Measurements from ENCODE around the gene CSRNP2.
"Not testable (repeated sequence)": the region's sequence is repeated elsewhere in the genome, so short reads cannot be mapped to it uniquely, and the experiment has no call there.

The CSRNP2 gene

DNA sequence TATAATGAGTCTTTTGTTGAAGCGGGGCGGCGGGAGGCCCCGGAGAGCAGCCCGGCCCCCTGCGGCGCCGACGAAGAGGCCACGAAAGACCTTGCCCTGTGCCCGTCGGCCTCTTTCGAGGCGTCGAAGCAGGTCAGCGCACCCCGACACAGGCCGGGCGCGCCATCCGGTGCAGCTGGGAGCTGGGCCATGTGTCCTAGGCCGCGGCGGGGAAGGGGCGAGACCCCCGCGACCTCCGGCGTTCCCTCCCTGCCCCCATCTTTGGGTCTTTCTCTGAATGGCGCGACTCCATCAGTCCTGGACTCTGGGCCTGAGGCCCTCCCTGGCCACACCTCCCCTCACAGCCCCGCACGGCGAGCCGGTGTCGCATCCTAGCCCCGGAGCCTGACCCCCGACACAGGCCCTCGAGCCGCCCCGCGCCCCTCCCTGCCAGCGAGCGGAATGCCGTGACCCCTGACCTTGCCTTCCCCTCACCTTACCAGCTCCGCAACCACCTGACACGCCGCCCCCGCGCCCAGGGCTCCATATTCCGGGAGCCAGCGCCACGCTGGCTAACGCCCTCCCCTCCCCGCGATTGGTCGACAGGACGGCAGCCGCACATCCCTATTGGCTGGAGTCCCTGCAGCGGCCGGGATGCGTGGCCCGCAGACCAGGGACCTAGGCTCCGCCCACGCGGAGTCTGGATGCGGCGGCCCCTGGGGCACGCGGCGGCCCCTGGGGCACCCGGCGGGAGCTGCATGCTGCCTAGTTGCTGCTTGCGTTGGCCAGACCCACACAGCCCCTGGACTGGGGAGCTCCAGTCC, 57.4 kb downstream of the CSRNP2 start, which contains the start of gene SLC11A2:
TSS of gene SLC11A2 (minus strand) at position 549 of the 803 bp plus-strand sequence. CDS start 15,656 bp downstream, outside the sequence.
- DNase-seq, result peak; percentile 90

- DNase-seq, result no peak
Measured at GRCh38 chr12:51025338-51025835, 58.0 kb downstream of the CSRNP2 start.

- DNase-seq, result no peak
Measured at GRCh38 chr12:51023625-51024382, 59.6 kb downstream of the CSRNP2 start.

DNA sequence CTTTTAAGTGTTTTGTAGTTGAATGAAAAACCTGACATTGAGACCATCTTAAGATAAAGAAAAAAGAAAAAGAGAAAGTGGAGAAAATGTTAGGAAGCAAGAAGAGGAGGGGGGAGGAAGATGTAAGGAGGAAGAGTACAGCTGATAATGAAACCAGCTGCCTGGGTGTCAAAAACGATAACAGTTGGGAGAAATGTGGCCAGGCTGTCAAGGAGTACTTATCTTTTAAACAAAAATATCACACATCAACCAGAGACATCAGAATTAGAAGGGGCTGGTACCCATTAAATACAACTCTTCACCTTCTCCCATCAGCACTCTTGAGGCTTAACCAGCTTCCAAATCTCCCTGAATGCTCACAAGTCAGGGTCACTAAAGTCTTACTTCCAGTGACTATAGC, 61.7 kb downstream of the CSRNP2 start:
- no peak for DNase-seq

GRCh38 chr12:51020448-51021182, 62.8 kb downstream of the CSRNP2 start:
- DNase-seq, result no peak

DNA sequence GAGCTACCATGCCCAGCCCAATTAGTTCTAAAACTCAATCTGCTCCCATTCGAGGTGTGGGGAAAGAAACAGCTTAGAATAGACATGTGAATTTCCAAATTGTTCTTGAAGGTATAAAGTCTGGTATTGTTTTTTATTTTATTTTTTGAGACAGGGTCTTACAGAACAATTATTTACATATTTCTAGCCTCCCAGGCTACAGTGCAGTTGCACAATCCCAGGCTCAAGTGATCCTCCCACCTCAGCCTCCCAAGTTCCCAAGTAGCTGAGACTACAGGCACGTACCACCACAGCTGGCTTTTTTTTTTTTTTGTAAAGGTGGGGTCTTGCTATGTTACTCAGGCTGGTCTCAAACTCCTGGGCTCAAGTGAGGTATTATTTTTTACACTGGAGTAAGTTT, 63.5 kb downstream of the CSRNP2 start:
- DNase-seq, result no peak

- DNase-seq, result no peak
Measured at GRCh38 chr12:51018956-51019355, 64.4 kb downstream of the CSRNP2 start.

DNA sequence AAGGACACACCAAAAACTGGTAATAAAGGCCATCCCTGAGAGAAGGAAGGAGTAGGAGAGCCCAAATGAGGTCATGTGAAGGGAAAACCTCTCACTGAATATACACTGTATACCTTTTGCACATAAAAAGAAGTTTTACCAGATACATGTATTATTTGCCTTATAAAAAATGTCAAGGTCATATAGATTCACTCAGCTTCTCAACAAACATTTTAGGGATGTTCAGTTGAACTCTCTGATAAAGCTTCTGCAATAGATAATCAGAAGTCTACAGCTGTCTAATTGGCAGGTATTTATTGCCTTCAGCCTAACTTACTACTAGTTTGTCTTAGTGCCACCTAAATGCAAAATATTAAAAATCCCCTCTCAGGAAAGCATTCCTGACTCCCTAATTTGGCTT, 65.9 kb downstream of the CSRNP2 start:
- DNase-seq, result no peak

- DNase-seq, result not testable (repeated sequence)
Measured at GRCh38 chr12:51014467-51014866, 68.9 kb downstream of the CSRNP2 start.

- no peak for DNase-seq
Measured at GRCh38 chr12:51013441-51013840, 70.0 kb downstream of the CSRNP2 start.

- DNase-seq, result no peak
Measured at GRCh38 chr12:51012570-51013236, 70.7 kb downstream of the CSRNP2 start.

GRCh38 chr12:51011955-51012354, 71.4 kb downstream of the CSRNP2 start:
- DNase-seq, result no peak
